ENCODE data around the gene ABI2.
A peak's percentile ranks its signal among the peaks of the same experiment; 100 is the strongest.
"Not testable (repeated sequence)": the region's sequence is repeated elsewhere in the genome, so short reads cannot be mapped to it uniquely, and the experiment has no call there.

Gene ABI2

GRCh38 chr2:203429643-203430042, 101.4 kb downstream of the ABI2 start:
- not testable (repeated sequence) for DNase-seq (ENCODE audit: low spot score)

GRCh38 chr2:203431391-203432185, 103.4 kb downstream of the ABI2 start:
- DNase-seq (ENCODE audit: low spot score) = no peak

GRCh38 chr2:203432811-203433210, 104.6 kb downstream of the ABI2 start:
- DNase-seq (ENCODE audit: low spot score) = no peak

GRCh38 chr2:203436496-203436895, 108.3 kb downstream of the ABI2 start:
- DNase-seq (ENCODE audit: low spot score) = no peak

GRCh38 chr2:203437511-203437910, 109.3 kb downstream of the ABI2 start:
- DNase-seq (ENCODE audit: low spot score) = no peak

GRCh38 chr2:203438528-203438927, 110.3 kb downstream of the ABI2 start:
- no peak for DNase-seq (ENCODE audit: low spot score)

- no peak for DNase-seq (ENCODE audit: low spot score)
Measured at GRCh38 chr2:203440671-203441070, 112.5 kb downstream of the ABI2 start.

GRCh38 chr2:203441463-203441862, 113.3 kb downstream of the ABI2 start:
- DNase-seq (ENCODE audit: low spot score) = no peak

GRCh38 chr2:203442463-203442862, 114.3 kb downstream of the ABI2 start:
- no peak for DNase-seq (ENCODE audit: low spot score)

- DNase-seq (ENCODE audit: low spot score) = no peak
Measured at GRCh38 chr2:203444738-203445137, 116.5 kb downstream of the ABI2 start.

GRCh38 chr2:203446071-203446481, 117.9 kb downstream of the ABI2 start:
- DNase-seq (ENCODE audit: low spot score) = no peak

- no peak for DNase-seq (ENCODE audit: low spot score)
Measured at GRCh38 chr2:203446780-203447179, 118.6 kb downstream of the ABI2 start.

GRCh38 chr2:203450561-203450960, 122.4 kb downstream of the ABI2 start:
- DNase-seq (ENCODE audit: low spot score) = no peak

GRCh38 chr2:203451011-203451410, 122.8 kb downstream of the ABI2 start:
- no peak for DNase-seq (ENCODE audit: low spot score)

- no peak for DNase-seq (ENCODE audit: low spot score)
Measured at GRCh38 chr2:203451689-203452088, 123.5 kb downstream of the ABI2 start.

GRCh38 chr2:203453858-203454451, 125.8 kb downstream of the ABI2 start:
- DNase-seq (ENCODE audit: low spot score) = peak; percentile 40

GRCh38 chr2:203455209-203455608, 127.0 kb downstream of the ABI2 start:
- no peak for DNase-seq (ENCODE audit: low spot score)

GRCh38 chr2:203461746-203462145, 133.6 kb downstream of the ABI2 start:
- no peak for DNase-seq (ENCODE audit: low spot score)

- no peak for DNase-seq (ENCODE audit: low spot score)
Measured at GRCh38 chr2:203462308-203462707, 134.1 kb downstream of the ABI2 start.

GRCh38 chr2:203463266-203463678, 135.1 kb downstream of the ABI2 start:
- DNase-seq (ENCODE audit: low spot score) = no peak

GRCh38 chr2:203469546-203469945, 141.4 kb downstream of the ABI2 start:
- no peak for DNase-seq (ENCODE audit: low spot score)

- no peak for DNase-seq (ENCODE audit: low spot score)
Measured at GRCh38 chr2:203470371-203470770, 142.2 kb downstream of the ABI2 start.

GRCh38 chr2:203471323-203471722, 143.1 kb downstream of the ABI2 start:
- DNase-seq (ENCODE audit: low spot score) = no peak

- no peak for DNase-seq (ENCODE audit: low spot score)
Measured at GRCh38 chr2:203476881-203477280, 148.7 kb downstream of the ABI2 start.
